KOPT-K1 (cell line): ENCODE results near the gene SERINC5.

Experiments used
- H3K27ac ChIP-seq: fragments of 200-600 bp; sonication (generic); 2 replicates; pipeline ENCODE4 v1.5.1; 2016; ENCODE audit warnings: antibody characterized with exemption, mild to moderate bottlenecking, low read depth, low read length; ENCODE audit not compliant: poor library complexity, severe bottlenecking
- H3K36me3 ChIP-seq: fragments of 200-600 bp; sonication (generic); 2 replicates; pipeline ENCODE4 v1.5.1; 2017; ENCODE audit warnings: antibody characterized with exemption, mild to moderate bottlenecking, low read length, moderate library complexity; ENCODE audit not compliant: insufficient read depth
- H3K9me3 ChIP-seq: fragments of 200-600 bp; sonication (generic); 2 replicates; pipeline ENCODE4 v1.5.1; 2017; ENCODE audit warnings: antibody characterized with exemption, low read length, mild to moderate bottlenecking; ENCODE audit not compliant: insufficient read depth, poor library complexity, severe bottlenecking

Gene SERINC5

DNA sequence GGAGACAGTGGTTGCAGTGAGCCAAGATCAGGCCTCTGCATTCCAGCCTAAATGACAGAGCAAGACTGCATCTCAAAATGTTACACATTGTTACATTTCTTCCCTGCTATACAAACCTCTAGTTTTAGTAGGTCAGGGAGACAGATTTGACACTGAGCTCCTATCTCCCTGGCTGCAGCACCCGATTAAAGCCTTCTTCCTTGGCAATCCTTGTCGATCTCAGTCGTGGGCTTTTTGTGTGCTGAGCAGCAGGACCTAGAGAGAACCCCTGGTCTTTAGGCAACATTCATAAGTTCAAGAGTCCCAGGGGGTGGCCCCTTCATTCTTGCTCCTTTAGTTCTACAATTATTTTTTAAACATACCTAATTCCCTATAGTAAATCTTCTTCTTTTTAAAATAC, 13.0 kb downstream of the SERINC5 start:
- no peak overlapping the region for H3K27ac ChIP-seq
- H3K36me3 ChIP-seq, result peaks cover 56% of the 10 kb centered on the region
- H3K9me3 ChIP-seq, result peaks cover 35% of the 10 kb centered on the region

DNA sequence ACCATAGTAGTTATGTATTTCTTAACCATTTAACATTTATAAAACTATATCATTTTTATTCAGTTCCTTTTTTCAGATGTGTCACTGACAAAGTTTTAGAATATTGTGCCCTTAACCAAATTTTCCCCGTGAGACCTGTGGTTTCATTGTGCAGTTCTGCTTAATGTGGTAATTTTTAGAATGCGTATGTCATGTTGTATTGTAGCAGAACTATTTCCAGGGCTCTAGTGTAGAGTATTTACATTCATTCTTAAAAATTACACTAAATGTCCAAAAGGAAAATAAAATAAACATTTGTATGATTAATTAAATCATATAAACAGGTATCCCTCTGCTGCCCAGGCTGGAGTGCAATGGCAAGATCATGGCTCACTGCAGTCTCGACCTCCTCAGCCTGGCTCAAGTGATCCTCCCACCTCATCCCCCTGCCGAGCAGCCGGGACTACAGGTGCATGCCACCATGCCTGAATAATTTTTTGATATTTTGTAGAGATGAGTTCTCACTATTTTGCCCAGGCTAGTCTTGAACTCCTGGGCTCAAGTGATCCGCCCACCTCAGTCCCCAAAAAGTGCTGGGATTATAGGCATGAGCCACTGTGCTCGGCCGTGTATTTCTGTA, 15.4 kb downstream of the SERINC5 start:
- peak overlapping the region; percentile 26 for H3K27ac ChIP-seq
- peaks cover 35% of the 10 kb centered on the region for H3K9me3 ChIP-seq
- peaks cover 58% of the 10 kb centered on the region for H3K36me3 ChIP-seq

DNA sequence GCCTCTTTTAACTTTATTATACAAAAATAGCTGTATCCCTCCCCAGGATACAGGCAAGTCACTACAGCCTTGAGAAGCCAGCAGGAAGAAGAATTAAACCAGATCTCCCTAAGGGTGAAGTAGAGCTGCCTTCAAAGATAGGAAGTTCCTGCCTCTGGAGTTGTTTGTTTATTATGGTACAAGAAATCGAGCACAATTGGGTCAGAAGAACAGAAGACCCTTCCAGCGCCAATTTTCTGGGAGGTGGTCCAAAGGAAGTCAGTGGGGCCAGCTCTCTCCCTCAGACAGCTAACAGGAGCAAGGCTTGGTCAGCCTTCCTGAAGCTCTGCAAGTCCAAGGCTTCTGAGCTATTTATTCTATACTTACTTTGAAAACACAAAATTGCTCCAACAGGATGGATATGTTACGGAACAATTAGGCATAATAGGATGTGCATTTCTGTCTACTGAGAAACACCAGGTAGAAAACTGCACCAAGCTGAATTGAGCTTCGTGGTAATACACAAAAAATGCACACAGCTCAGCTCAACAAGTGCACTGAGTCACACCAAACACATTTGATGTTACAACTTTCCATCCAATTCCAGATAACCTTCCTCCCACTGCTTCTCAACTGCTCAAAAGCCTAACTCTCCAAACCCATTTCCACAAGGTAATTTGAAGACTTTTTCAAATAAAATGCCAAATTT, 16.0 kb downstream of the SERINC5 start:
- Histone ChIP-seq H3K36me3 (peaks cover 52% of the 10 kb centered on the region), H3K9me3 (peaks cover 33% of the 10 kb centered on the region), H3K27ac (peak overlapping the region; percentile 1)

DNA sequence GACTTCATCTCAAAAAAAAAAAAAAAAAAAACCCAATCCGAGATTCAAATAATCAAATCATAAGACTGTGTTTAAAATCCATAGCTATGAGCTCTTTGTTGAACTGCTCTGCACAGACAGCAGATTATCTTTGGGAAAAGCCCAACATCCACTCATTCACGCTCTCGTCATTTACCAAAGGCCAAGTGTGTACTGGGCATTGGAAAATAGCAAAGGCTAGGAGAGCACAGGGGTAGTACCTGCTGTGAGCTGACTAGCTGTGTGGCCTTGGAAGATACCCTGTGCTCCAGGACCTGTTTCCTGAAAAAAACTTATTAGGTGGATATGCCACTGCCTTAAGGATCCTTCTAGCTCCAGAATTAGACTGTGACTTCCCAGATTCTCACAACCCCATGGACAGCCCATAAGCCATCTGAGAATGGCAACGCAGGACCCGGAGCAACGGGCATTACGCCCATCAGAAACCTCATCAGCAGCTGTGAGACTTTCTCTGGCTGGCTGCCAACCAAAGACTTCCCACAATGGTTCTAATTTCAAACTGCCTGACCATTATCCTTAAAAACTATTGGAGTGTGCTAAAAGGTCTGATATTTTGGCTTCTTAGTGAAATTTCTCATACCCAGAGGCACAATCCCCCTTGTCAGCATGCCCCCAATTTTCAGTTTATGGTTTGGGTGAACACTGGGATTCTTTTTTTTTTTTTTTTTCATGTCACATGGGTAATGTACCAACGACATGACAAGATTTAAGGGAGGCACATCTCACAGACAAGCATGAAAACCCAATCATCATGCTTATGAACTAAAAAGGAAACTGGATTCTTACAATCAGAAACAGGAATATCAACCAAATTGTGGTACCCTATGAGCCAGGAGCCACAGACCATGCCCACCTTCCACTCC, 16.8 kb downstream of the SERINC5 start:
- Histone ChIP-seq H3K36me3 (peaks cover 44% of the 10 kb centered on the region), H3K9me3 (peaks cover 27% of the 10 kb centered on the region), H3K27ac (peak overlapping the region; percentile 1)

DNA sequence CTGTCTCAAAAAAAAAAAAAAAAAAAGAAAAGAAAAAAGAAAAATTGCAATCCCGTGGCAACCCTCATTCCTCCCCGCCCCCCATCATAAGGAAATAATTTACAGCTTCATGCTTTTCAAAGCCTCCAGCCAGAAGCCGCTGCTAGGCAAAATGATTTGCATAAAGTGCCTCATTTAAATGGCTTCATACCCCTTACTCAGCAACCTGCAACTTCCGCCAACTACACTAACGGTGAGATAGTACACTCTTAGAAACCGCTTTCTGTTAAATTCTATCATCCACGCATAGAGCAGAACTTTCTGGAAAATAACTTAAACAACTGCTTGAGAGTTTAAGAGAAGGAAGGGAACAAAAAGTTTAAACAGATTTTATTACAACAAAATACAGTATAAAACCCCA, 17.8 kb downstream of the SERINC5 start:
- H3K9me3 ChIP-seq, result peaks cover 17% of the 10 kb centered on the region
- peak overlapping the region; percentile 1 for H3K27ac ChIP-seq
- H3K36me3 ChIP-seq, result peaks cover 35% of the 10 kb centered on the region

DNA sequence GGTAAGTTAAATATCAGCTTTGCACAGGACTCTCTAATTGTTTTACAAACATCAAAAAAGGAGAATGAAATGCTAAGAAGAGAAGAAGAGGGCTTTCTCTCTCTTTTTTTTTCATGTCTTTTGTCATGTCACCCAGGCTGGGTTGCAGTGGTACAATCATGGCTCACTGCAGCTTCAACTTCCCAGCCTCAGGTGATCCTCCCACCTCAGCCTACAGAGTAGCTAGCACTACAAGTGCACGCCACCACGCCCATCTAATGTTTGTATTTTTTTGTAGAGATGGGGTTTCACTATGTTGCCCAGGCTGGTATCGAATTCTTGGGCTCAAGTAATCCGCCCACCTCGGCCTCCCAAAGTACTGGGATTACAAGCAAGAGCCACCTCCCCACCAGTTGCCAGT, 18.6 kb downstream of the SERINC5 start:
- Histone ChIP-seq H3K27ac (no peak overlapping the region), H3K36me3 (peaks cover 31% of the 10 kb centered on the region), H3K9me3 (peaks cover 9% of the 10 kb centered on the region)

DNA sequence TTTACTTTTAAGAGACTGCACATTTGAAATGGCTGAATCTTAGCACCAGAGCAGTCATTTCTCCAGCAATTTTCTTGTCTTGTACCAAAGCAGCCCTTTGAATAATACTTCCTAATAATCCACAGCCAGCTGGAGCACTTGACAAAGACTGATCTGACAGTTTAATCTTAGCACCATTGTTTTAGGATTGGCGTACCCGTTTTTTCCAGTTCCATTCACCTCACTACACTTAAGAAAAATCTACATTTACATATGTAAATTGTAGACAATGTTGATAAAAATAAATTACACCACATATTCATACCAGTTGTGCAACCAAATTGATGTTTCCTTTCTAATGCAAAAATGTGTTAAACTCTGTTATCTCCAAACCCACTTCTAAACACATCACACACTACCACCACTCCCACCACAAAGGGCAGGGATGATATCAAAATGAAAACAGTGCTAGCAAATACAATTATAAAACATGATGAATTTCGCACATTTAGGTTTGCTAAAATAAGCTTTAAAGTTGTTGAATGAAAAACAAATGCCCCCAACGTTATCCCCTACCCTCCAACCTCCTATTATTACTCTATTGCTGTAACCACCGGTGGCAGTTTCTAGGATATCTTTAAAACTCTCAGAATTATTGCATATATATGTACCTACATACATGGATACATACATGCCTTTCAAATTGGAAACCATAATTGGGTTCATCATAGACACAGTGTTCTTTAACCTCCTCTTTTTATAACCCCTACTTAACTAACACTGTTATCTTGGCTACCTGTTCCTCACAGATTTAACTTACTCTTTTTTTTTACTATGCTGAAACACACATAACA, 21.5 kb downstream of the SERINC5 start:
- no peak overlapping the region for H3K27ac ChIP-seq

DNA sequence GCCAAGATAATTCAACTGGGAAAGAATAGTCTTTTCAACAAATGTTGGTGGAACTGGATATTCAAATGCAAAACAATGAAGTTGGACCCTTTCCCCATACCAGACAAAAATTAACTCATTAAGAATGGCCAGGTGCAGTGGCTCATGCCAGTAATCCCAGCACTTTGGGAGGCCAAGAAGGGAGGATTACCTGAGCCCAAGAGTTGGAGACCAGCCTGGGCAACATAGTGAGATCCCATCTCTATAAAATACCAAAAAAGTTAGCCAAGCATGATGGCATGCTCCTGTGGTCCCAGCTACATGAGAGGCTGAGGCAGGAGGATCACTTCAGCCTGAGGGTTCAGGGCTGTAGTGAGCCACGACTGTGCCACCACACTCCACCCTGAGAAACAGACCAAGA, 24.2 kb downstream of the SERINC5 start:
- H3K36me3 ChIP-seq, result peaks cover 23% of the 10 kb centered on the region
- no peak overlapping the region for H3K27ac ChIP-seq
- no peaks in the 10 kb centered on the region for H3K9me3 ChIP-seq

More for the DNA sequence above, 21.5 kb downstream of the SERINC5 start:
- no peaks in the 10 kb centered on the region for H3K9me3 ChIP-seq
- H3K36me3 ChIP-seq, result peaks cover 28% of the 10 kb centered on the region

DNA sequence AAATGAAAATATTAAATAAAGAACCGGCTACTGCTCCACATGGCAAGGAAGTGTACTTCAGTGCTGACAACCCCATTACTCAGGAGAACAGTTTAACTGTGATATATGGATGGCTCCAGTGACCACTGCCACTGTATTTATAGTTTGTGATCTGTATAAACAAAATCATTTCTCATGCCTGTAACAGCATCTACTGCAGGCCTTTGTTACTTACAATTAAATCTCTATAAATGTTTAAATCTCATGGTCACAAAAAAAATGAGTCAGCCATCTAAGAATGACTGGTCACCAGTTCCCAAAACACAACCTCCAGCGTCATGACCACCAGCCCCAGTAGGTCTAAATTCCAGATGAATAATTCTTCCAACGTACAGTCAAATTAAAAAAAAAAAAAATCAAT, 24.6 kb downstream of the SERINC5 start:
- Histone ChIP-seq H3K9me3 (no peaks in the 10 kb centered on the region), H3K36me3 (peaks cover 23% of the 10 kb centered on the region), H3K27ac (no peak overlapping the region)

DNA sequence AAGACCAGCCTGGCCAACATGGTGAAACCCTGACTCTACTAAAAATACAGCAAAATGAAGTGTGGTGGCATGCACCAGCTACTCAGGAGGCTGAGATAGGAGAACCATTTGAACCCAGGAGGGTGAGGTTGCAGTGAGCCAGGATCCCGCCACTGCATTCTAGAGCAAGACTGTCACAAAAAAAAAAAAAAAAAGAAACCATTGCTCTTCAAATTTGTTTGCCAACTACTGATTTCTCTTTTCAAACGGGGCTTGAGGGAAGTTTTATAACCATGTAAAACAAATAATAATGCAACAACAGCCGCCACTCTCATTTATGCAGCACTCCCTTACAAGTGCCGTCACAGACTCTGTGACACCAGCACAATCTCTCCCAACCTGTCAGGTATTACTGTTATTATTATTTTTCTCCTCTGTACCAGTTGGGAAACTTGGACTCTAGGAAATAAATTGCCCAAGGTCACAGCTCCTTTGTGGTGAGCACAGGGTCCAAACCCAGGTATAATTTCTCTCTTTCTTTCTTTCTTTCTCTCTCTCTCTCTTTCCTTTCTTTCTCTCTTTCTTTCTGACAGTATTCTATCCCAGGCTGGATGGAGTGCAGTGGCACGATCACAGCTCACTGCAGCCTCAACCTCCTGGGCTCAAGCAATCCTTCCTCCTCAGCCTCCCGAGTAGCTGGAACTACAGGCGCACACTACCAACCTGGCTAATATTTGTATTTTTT, 25.4 kb downstream of the SERINC5 start:
- H3K27ac ChIP-seq, result no peak overlapping the region
- H3K36me3 ChIP-seq, result peaks cover 20% of the 10 kb centered on the region; the same call in 1 of the 2 replicates
- no peaks in the 10 kb centered on the region for H3K9me3 ChIP-seq

DNA sequence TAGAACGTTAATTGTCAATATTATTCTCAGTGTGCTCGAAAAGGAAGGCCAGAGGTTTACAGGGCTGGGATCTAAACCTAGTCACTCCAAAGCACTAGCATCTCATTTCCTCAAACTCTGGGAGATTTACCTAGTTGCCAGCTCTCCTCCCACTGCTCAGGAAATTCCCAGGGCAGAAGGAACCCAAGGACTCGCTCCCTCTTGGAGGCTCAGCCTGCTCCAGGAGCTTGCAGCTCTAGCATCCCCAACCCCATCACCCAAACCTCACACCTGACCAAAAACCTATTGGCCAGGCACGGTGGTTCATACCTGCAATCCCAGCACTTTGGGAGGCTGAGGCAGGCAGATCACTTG, 26.0 kb downstream of the SERINC5 start:
- H3K9me3 ChIP-seq, result no peaks in the 10 kb centered on the region
- no peak overlapping the region for H3K27ac ChIP-seq
- peaks cover 20% of the 10 kb centered on the region; the same call in 1 of the 2 replicates for H3K36me3 ChIP-seq

DNA sequence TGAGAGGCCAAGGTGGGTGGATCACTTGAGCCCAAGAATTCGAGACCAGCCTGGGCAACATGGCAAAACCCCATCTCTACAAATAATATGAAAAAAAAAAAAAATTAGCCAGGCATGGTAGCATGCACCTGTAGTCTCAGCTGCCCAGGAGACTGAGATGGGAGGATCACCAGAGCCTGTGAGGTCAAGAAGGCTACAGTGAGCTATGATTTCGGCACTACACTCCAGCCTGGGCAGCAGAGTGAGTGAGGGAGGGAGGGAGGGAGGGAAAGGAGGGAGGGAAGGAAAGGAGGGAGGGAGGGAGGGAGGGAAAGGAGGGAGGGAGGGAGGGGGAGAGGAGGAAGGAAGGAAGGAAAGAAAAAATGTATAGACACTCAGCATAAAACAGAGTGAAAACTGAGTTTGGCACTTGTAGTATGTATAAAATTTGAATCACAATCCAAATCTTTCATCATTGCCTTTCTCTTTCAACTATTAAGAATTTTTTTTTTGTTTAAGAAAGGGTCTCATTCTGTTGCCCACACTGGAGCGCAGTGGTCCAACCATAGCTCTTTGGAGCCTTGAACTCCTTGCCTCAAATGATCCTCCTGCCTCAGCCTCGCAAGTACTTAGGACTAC, 27.8 kb downstream of the SERINC5 start:
- peaks cover 20% of the 10 kb centered on the region; the same call in 1 of the 2 replicates for H3K36me3 ChIP-seq
- no peaks in the 10 kb centered on the region for H3K9me3 ChIP-seq
- no peak overlapping the region for H3K27ac ChIP-seq

DNA sequence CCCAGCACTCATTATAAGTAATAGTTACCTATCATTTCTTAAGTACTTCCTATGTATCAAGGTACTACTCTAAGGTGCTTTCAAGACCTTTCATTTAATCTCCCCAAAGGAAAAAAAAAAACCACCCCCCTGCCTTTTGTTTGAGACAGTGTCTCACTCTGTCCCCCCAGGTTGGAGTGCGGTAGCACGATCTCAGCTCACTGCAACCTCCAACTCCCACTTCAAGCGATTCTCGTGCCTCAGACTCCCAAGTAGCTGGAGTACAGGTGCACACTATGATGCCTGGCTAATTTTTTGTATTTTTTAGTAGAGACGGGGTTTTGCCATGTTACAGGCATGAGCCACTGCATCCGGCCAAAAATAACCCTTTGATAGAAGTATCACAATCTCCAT, 29.9 kb downstream of the SERINC5 start:
- H3K27ac ChIP-seq, result no peak overlapping the region
- H3K36me3 ChIP-seq, result peaks cover 7% of the 10 kb centered on the region; the same call in 1 of the 2 replicates
- H3K9me3 ChIP-seq, result no peaks in the 10 kb centered on the region
